Keratinocyte (primary cell): ENCODE data around the gene STK35. TPM values are rescaled to one million over a fixed set of nuclear protein-coding genes. Genes with fewer than 3 reads are reported as not detected.

Source experiments
- DNase-seq: peaks from one replicate; pipeline ENCODE4 v3.0.0-alpha.2; 2011; ENCODE audit warnings: low read depth, missing footprints, low spot score
- FAIRE-seq: peaks from 2 replicates; lab custom pipeline; 2011; peaks lifted over from hg19 to GRCh38; lab: Jason Lieb, UNC
- H2AFZ ChIP-seq: 2 replicates; pipeline ENCODE4 v1.6.0; 2012; ENCODE audit warnings: low read length, control low read depth, inconsistent platforms; ENCODE audit not compliant: control insufficient read depth
- H3K27ac ChIP-seq: 2 replicates; pipeline ENCODE4 v1.5.1; 2011; ENCODE audit warnings: low read length; ENCODE audit not compliant: control insufficient read depth, insufficient read depth
- H3K27me3 ChIP-seq: 3 replicates; pipeline ENCODE4 v1.6.0; 2011; ENCODE audit warnings: low read length; ENCODE audit not compliant: control insufficient read depth, insufficient read depth; ENCODE audit errors: extremely low read depth
- H3K36me3 ChIP-seq, 2 experiments: 2 replicates in 1 of 2; 3 replicates in 1 of 2; pipeline ENCODE4 v1.5.1; 2011; ENCODE audit warnings: low read length in 2 of 2, mild to moderate bottlenecking in 1 of 2; ENCODE audit not compliant: control insufficient read depth in 2 of 2, insufficient read depth in 2 of 2; ENCODE audit errors: extremely low read depth in 1 of 2
- H3K4me1 ChIP-seq: 3 replicates; pipeline ENCODE4 v1.5.1; 2011; ENCODE audit warnings: low read length; ENCODE audit not compliant: control insufficient read depth, insufficient read depth; ENCODE audit errors: extremely low read depth
- H3K4me2 ChIP-seq: 3 replicates; pipeline ENCODE4 v1.6.0; 2011; ENCODE audit warnings: low read depth, low read length; ENCODE audit not compliant: control insufficient read depth, insufficient read depth; ENCODE audit errors: extremely low read depth
- H3K4me3 ChIP-seq, 3 experiments: fragments of 200-600 bp in 1 of 3; sonication (generic) in 1 of 3; 2 replicates in 2 of 3; 3 replicates in 1 of 3; pipeline ENCODE4 v1.5.1; 2011 to 2016; ENCODE audit warnings: low read length in 3 of 3, mild to moderate bottlenecking in 3 of 3, control low read depth in 2 of 3, inconsistent platforms in 1 of 3, low read depth in 1 of 3, mixed read lengths in 1 of 3, mixed run types in 1 of 3, moderate library complexity in 1 of 3; ENCODE audit not compliant: control insufficient read depth in 2 of 3, insufficient read depth in 2 of 3; ENCODE audit errors: extremely low read depth in 1 of 3
- H3K79me2 ChIP-seq: 2 replicates; pipeline ENCODE4 v1.6.0; 2012; ENCODE audit warnings: low read length; ENCODE audit not compliant: control insufficient read depth, insufficient read depth
- H3K9ac ChIP-seq: 3 replicates; pipeline ENCODE4 v1.6.0; 2011; ENCODE audit warnings: low read length; ENCODE audit not compliant: control insufficient read depth, insufficient read depth; ENCODE audit errors: extremely low read depth
- H3K9me1 ChIP-seq: 3 replicates; pipeline ENCODE4 v1.6.0; 2011; ENCODE audit warnings: low read length; ENCODE audit not compliant: control insufficient read depth, insufficient read depth; ENCODE audit errors: extremely low read depth
- H3K9me3 ChIP-seq: 2 replicates; pipeline ENCODE4 v1.5.1; 2012; ENCODE audit warnings: low read depth, low read length; ENCODE audit not compliant: control insufficient read depth
- H4K20me1 ChIP-seq: 3 replicates; pipeline ENCODE4 v1.6.0; 2011; ENCODE audit warnings: low read length; ENCODE audit not compliant: control insufficient read depth, insufficient read depth; ENCODE audit errors: extremely low read depth
- CTCF ChIP-seq, 3 experiments: IDR thresholded peaks in 1 of 3; conservative IDR thresholded peaks in 1 of 3; optimal IDR thresholded peaks in 1 of 3; 2 replicates in 2 of 3; 3 replicates in 1 of 3; pipeline versions ENCODE3 to v1.5.1; 2011; ENCODE audit warnings: low read length in 3 of 3, mild to moderate bottlenecking in 3 of 3, moderate library complexity in 2 of 3, control low read depth in 1 of 3, inconsistent platforms in 1 of 3; ENCODE audit not compliant: insufficient read depth in 2 of 3; ENCODE audit errors: extremely low read depth in 1 of 3
- EZH2 ChIP-seq: IDR thresholded peaks from one replicate; pipeline ENCODE4 v1.6.1; 2012; ENCODE audit warnings: inconsistent platforms, mild to moderate bottlenecking, low read length, moderate library complexity
- dilution Hi-C: fragments of 300-500 bp; cut with MboI; formaldehyde crosslinking; loops from one replicate; pipeline ENCODE4 v1.7.0; 2020; ENCODE audit warnings: low sequenced_read_pairs; ENCODE audit not compliant: extremely low pct_ligation_motif_present
- polyA plus RNA-seq, 5 experiments: library from polyadenylated mRNA; depleted of rRNA in 3 of 5; stranded (reverse) in 3 of 5; stranded (forward) in 1 of 5; unstranded in 1 of 5; fragments of >200 nt; gene quantifications; 1 replicate in 1 of 5; 2 replicates in 3 of 5; 3 replicates in 1 of 5; pipeline versions ENCODE4 v1.2.1 to v1.2.3, GENCODE V29; 2011 to 2012; ENCODE audit warnings: missing spikeins in 2 of 5, low read depth in 1 of 5, low replicate concordance in 1 of 5

Gene STK35
- polyA plus RNA-seq, 1 donor (not counting 4 experiments of a cell fraction or from before 2014, with no cell fraction given), result 6.5 TPM

- DNase-seq, result no peak
- Histone ChIP-seq H3K9me1 (no peaks in the 10 kb centered on the region), H3K4me1 (no peaks in the 10 kb centered on the region), H3K36me3 (peaks cover 3 to 5% of the 10 kb centered on the region in 2 experiments), H3K27me3 (no peaks in the 10 kb centered on the region), H2AFZ (no peak overlapping the region), H3K79me2 (peaks cover 91% of the 10 kb centered on the region), H3K4me3 (no peak overlapping the region), H3K4me2 (no peak overlapping the region), H4K20me1 (no peaks in the 10 kb centered on the region), H3K9me3 (no peaks in the 10 kb centered on the region), H3K9ac (no peak overlapping the region), H3K27ac (no peak overlapping the region)
- FAIRE-seq, result no peak
- no peak for TF ChIP-seq CTCF (optimal IDR thresholded peaks at IDR 0.05 in 1 of 3, IDR thresholded peaks at IDR 0.05 in 1 of 3, conservative IDR thresholded peaks at IDR 0.05 in 1 of 3; ENCODE audit: extremely low read depth in 1 of 3, insufficient read depth in 2 of 3, low read length in 3 of 3)
- TF ChIP-seq EZH2, result no peak
- dilution Hi-C loops, result no loop called here
Measured at GRCh38 chr20:2124564-2125213, 23.1 kb downstream of the STK35 start.

- dilution Hi-C loops, result no loop called here
Measured at GRCh38 chr20:2125474-2126112, 24.0 kb downstream of the STK35 start.

More at GRCh38 chr20:2125474-2126112, 24.0 kb downstream of the STK35 start:
- H3K9ac ChIP-seq, result no peak overlapping the region
- H3K27ac ChIP-seq, result no peak overlapping the region
- peaks cover 1% of the 10 kb centered on the region for H3K4me1 ChIP-seq
- H3K36me3 ChIP-seq, result peaks cover 3 to 5% of the 10 kb centered on the region in 2 experiments
- H3K79me2 ChIP-seq, result peaks cover 91% of the 10 kb centered on the region
- no peak overlapping the region for H3K4me3 ChIP-seq
- no peaks in the 10 kb centered on the region for H3K9me1 ChIP-seq
- FAIRE-seq, result no peak
- TF ChIP-seq CTCF (optimal IDR thresholded peaks at IDR 0.05 in 1 of 3, IDR thresholded peaks at IDR 0.05 in 1 of 3, conservative IDR thresholded peaks at IDR 0.05 in 1 of 3; ENCODE audit: extremely low read depth in 1 of 3, insufficient read depth in 2 of 3, low read length in 3 of 3), result no peak
- no peak for TF ChIP-seq EZH2
- no peak overlapping the region for H2AFZ ChIP-seq
- H4K20me1 ChIP-seq, result no peaks in the 10 kb centered on the region
- H3K9me3 ChIP-seq, result no peaks in the 10 kb centered on the region
- no peak overlapping the region for H3K4me2 ChIP-seq
- no peaks in the 10 kb centered on the region for H3K27me3 ChIP-seq
- no peak for DNase-seq
